HepG2 (cell line): ENCODE data around the gene CLIC6. TPM values are rescaled to one million over a fixed set of nuclear protein-coding genes. Genes with fewer than 3 reads are reported as not detected.
A peak's percentile ranks its signal among the peaks of the same experiment; 100 is the strongest.

ENCODE experiments used
- ATM ChIP-seq: fragments of 450-650 bp; IDR thresholded peaks from 2 replicates; pipeline ENCODE4 v1.7.1; 2017; ENCODE audit warnings: mild to moderate bottlenecking, borderline replicate concordance
- NCOA2 ChIP-seq: sonication (generic); formaldehyde crosslinking; IDR thresholded peaks from 2 replicates; pipeline ENCODE4 v1.8.0; 2022; ENCODE audit warnings: inconsistent platforms
- NFYB ChIP-seq: sonication (generic); formaldehyde crosslinking; IDR thresholded peaks from 2 replicates; pipeline ENCODE4 v1.4.0; 2020; ENCODE audit warnings: missing genetic modification reagents
- NR2F2 ChIP-seq: IDR thresholded peaks from 2 replicates; pipeline ENCODE4 v1.6.1; 2012; ENCODE audit warnings: low read depth, inconsistent platforms, borderline replicate concordance
- RAD51 ChIP-seq: fragments of 450-650 bp; IDR thresholded peaks from 2 replicates; pipeline ENCODE4 v1.6.1; 2016; ENCODE audit warnings: borderline replicate concordance
- RNF219 ChIP-seq: sonication (generic); formaldehyde crosslinking; IDR thresholded peaks from 2 replicates; pipeline ENCODE4 v1.5.0; 2020; ENCODE audit warnings: mild to moderate bottlenecking, missing genetic modification reagents
- TAF15 ChIP-seq: fragments of 200-400 bp; formaldehyde crosslinking; IDR thresholded peaks from one replicate; pipeline ENCODE4 v1.6.1; 2018; ENCODE audit warnings: mild to moderate bottlenecking, low read depth, low read length; ENCODE audit not compliant: poor library complexity, severe bottlenecking
- ZBTB40 ChIP-seq, 2 experiments: fragments of 450-650 bp in 1 of 2; sonication (generic) in 1 of 2; formaldehyde crosslinking in 1 of 2; IDR thresholded peaks; 2 replicates each; pipeline versions ENCODE4 v1.6.1 to v1.8.0; 2016 to 2022; ENCODE audit warnings: antibody characterized with exemption in 1 of 2, mild to moderate bottlenecking in 1 of 2, missing genetic modification reagents in 1 of 2
- ZNF512B ChIP-seq: sonication (generic); formaldehyde crosslinking; IDR thresholded peaks from 2 replicates; pipeline ENCODE4 v1.5.1; 2020; ENCODE audit warnings: missing genetic modification reagents, mild to moderate bottlenecking, borderline replicate concordance
- ZNF569 ChIP-seq: sonication (generic); formaldehyde crosslinking; IDR thresholded peaks from 2 replicates; pipeline ENCODE4 v1.5.0; 2020; ENCODE audit warnings: mild to moderate bottlenecking, missing genetic modification reagents, moderate library complexity, borderline replicate concordance
- ZNF616 ChIP-seq: sonication (generic); formaldehyde crosslinking; IDR thresholded peaks from 2 replicates; pipeline ENCODE4 v1.5.0; 2020; ENCODE audit warnings: low read depth, mild to moderate bottlenecking, missing genetic modification reagents
- ZNF639 ChIP-seq: conservative IDR thresholded peaks from 2 replicates; pipeline ENCODE4 v1.6.1; 2018; ENCODE audit warnings: missing genetic modification reagents
- ZNF788 ChIP-seq: sonication (generic); formaldehyde crosslinking; IDR thresholded peaks from 2 replicates; pipeline ENCODE4 v1.5.0; 2020; ENCODE audit warnings: mild to moderate bottlenecking, missing genetic modification reagents, borderline replicate concordance
- polyA plus RNA-seq, 8 experiments: library from polyadenylated mRNA; depleted of rRNA in 3 of 8; stranded (reverse) in 7 of 8; unstranded in 1 of 8; fragments of >200 nt; fragmentation: Illumina TruSeq in 4 of 8; extraction: Trizol in 4 of 8; gene quantifications; 2 replicates each; pipeline versions ENCODE4 v1.2.1 to v1.2.3, GENCODE V29; 2011 to 2016; ENCODE audit warnings: low read depth in 4 of 8, missing spikeins in 1 of 8, mixed read lengths in 1 of 8; ENCODE audit not compliant: insufficient read depth in 1 of 8
- total RNA-seq, 5 experiments: library from RNA; depleted of rRNA; stranded (reverse); fragments of >200 nt; fragmentation: Illumina TruSeq; extraction: Trizol; gene quantifications; 2 replicates each; pipeline ENCODE4 v1.2.3, GENCODE V29; 2016; ENCODE audit warnings: low read depth in 1 of 5

The CLIC6 gene
- total and polyA plus RNA-seq, 2 of the 13 experiments (the other 11 are each of a cell fraction or from before 2014, with no cell fraction given): not detected

GRCh38 chr21:34745557-34746255 lies 76.9 kb downstream of the CLIC6 start (continued):
- no peak for TF ChIP-seq ZNF512B (CRISPR knock-in tag)
- no peak for TF ChIP-seq RNF219 (CRISPR knock-in tag)
- no peak for TF ChIP-seq ZNF616 (CRISPR knock-in tag)
- TF ChIP-seq ZBTB40 (IDR thresholded peaks at IDR 0.05): no peak
- no peak for TF ChIP-seq ZBTB40 (CRISPR knock-in tag; IDR thresholded peaks at IDR 0.05)
- no peak for TF ChIP-seq NR2F2
- 0 out of 2 replicates have a peak, but pooled peaks have one; percentile 31 for TF ChIP-seq ZNF788 (CRISPR knock-in tag)
- TF ChIP-seq RAD51: no peak
- TF ChIP-seq NCOA2: no peak
- no peak for TF ChIP-seq ZNF639
- TF ChIP-seq ZNF569: no peak
- no peak for TF ChIP-seq ATM
- no peak for TF ChIP-seq NFYB (CRISPR knock-in tag)
- no peak for TF ChIP-seq TAF15
